T-helper 1 cell (primary cell): Measurements from ENCODE around the gene SURF2.
A peak's percentile ranks its signal among the peaks of the same experiment; 100 is the strongest.

Experiments
- DNase-seq, 5 donors: peaks; one replicate each; pipeline ENCODE4 v3.0.0-alpha.2; 2012 to 2020

Gene SURF2

GRCh38 chr9:133335924-133336811 lies 20.2 kb upstream of the SURF2 start, which contains the start of gene SURF6:
SURF6 (minus strand) TSS chr9:133336188; CDS start chr9:133336132, 56 bp downstream.
- DNase-seq = peak; percentile 85 to 93 (median 92)

GRCh38 chr9:133339641-133340040 lies 16.7 kb upstream of the SURF2 start:
- no peak for DNase-seq

DNA sequence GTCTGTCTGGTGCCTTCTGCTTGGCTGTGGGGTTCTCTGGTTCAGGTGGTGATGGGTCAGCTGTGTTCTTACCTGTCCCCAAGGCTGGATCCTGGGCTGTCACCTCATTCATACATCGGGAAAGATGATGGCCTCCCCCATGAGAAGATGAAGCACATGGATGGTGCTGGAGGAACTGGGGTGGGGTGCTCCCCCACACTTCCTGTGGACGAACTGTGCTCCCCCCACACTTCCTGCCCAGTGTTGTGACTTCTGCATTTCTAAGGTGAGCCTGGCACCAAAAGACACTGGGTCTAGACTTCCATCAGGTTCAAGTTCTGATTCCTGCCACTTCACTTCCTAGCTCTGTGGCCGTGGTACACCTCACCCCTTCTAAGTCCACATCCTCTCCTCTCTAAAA lies 16.1 kb upstream of the SURF2 start:
- no peak for DNase-seq

DNA sequence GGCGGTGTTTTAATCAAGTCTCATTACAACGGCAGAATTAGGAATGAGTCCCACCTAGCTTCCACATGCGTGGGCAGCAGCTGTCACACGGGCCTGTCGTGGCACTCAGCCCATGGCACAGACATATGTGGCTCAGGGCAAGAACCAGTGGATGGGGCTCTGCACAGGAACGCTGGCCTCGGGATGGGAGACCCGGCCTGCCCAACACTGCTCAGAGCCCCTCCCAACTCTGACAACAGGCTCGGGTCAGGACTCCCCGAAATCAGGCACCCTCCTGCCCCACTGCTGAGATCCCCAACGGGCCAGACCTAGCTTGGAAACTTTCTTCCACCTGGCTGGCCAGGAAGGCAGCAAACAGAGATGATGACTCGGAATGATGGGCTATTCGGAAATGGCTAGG lies 15.4 kb upstream of the SURF2 start:
- DNase-seq = no peak

DNA sequence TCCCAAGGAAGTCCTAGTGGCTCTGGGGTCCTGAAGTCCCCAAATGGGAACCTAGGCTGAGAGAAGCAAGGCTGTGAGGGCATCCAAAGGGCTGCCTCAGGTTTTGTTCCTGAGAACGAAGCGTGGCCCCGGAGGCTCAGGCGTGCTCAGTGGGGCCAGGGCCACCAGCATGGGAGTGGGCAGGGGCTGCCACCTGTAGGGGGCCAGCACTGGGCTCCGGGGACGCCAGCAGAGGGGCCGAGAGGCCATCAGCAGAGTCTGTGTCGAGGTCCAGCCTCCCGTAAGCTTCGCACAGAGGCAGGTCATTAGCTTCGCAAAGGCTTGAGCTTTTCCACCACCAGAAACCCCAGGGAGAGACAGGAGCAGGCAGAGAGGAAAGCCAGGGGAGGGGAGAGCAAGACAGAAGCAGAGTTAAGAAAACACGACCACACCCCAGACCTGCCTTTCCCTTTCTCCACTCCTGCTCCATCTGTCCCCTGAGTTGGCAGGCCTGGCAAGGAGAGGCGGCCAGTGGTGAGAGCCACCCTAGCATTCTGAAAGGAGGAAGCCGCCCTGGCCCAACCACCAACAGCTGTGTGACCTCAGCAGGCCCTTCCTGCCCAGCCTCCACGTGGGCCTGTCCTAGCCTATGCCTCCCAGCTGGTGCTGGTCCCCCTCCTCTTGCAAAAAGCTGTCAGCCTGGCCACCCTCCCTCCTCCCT lies 14.8 kb upstream of the SURF2 start:
- no peak for DNase-seq

- no peak for DNase-seq
Measured at GRCh38 chr9:133342069-133342406, 14.3 kb upstream of the SURF2 start.

DNA sequence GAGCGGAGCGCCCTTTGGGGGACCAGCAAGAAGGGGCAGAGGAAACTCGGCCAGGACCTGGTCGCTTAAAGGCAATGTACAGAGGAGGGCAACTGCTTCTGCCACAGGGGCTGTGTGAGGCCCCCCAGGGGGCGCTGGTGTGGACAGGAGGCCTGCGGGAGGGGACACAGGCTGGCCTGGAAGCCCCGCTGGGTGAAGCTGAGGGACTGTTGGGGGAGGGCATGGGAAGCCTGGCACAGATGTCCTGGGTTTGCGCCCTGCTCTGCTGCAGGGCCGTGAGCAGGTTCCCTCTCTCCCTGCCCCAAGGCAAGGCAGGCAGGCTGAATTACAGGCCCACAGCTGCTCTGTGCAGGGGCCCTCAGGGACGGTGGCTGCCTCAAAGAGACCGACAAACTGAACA lies 13.8 kb upstream of the SURF2 start:
- no peak for DNase-seq

DNA sequence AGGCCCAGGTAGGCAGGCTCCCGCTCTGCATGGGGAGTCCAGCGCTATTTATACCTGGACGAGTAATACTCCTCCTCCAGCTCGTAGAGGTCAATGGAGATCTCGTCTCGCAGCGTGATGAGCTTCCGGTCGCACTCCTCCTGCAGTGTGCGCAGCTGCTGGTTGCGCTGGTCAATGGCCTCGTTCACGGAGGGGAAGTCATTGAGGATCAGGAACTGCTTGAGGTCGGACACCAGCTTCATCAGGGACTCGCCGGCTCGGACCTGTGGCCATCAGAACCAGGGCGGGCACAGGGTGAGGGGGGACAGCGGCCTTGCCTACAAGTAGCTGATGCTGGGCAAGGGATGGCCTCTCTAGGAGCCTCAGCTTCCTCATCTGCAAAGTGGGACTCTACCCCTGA lies 12.3 kb upstream of the SURF2 start:
- DNase-seq = no peak

DNA sequence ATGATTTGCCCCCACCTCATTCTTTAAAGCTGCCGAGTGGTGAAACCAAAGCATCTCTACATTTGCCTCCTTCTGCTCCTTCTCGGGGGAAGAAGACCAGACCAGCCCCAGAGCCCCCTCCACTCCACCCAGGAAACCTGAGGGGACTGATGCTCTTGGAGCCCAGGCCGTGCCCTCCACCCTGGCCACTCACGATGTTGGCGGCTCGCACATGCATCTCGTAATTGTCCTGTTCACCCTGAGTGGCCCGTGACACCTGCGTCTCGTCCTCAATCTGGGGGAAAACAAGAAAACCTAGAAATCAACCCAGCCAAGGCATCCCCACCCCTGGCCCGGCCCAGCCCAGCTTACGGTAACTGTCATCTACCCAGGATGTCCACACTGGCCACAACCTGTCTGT lies 11.4 kb upstream of the SURF2 start:
- no peak for DNase-seq

DNA sequence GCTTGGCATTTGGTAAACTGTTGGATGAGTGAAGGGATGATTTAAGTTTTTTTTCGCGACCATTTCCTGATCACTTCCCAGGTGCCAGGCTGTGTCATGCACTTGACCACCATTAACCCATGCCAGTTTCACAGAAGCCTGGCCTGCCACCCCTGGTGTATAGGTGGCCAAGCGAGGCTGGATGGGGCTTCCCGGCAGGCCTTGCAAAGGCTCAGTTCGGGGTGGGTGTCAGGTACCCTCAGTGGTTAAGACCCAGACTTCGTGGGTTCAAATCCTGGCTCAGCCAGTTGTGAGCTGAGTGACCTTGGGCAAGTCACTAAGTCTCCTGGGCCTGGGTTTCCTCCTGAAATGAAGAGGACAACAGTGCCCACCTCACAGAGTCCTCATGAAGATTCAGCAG lies 10.8 kb upstream of the SURF2 start:
- no peak for DNase-seq

GRCh38 chr9:133346021-133346785 lies 10.1 kb upstream of the SURF2 start:
- DNase-seq = no peak

DNA sequence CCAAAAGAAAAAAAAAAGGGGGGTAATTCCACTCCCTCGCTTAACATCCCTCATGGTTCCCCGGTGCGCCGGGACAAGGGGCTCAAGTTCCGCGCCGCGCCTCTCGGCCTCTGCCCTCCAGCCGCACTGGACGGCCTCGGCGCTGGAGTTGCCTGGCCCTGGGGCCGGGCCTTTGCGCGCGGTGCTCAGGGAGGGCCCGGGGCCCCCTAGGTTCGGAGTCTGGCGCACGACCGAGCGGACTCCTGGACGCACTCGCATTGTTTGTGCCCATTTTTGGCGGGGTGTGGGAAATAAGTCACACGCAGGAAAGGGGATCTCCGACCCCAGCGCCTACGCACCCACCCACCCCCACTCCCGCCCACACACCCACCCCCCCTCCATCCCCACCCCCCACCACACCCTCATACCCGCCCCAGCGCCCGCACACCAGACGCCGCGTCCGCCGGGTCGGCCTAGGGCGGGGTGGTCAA lies 8.8 kb upstream of the SURF2 start:
- peak in 4 of 5 donors; percentile 37 to 45 (median 40) for DNase-seq

DNA sequence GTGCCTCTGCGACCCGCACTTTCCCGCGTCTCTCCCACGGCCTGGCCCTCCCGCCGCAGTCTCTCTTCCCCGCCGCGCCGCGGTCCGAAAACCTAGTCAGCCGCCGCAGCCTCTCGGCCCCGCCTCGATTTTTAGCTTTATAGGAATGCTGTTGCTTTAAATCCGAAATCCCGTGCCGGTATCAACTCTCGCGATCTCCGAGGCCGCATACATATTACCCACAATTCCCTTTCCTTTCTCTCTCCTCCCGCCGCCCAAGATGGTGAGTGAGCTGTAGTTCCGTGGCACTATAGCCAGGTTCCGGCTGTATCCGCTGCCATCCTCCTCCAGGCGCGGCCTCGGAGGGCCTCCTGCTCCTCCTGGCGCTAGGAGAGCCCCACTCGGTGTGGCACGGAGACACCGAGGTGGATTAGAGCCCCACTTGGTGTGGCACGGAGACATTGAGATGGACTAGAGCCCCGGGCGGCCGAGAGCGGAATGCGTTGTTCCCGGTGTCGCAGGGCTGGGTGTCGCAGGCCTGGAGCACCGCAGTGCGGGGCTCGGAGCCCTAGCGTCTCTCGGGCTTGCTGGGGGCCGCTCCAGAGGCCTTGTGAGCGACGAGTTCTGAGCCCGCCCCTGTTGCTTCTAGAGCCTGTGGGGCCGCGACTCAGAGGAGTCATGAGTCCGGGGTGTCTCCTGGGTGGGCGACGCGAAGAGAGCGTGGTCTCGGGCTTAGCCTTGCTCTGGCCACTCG lies 8.2 kb upstream of the SURF2 start, which contains the start of the genes MED22 and RPL7A:
TSS of gene MED22 (minus strand) at position 147 of the 733 bp plus-strand sequence. CDS start 1,469 bp downstream, outside the sequence.
TSS of gene RPL7A (plus strand) at position 234 of the 733 bp plus-strand sequence. CDS start at position 260, 26 bp downstream.
- peak; percentile 74 to 94 (median 87) for DNase-seq

GRCh38 chr9:133348718-133349573 lies 7.4 kb upstream of the SURF2 start:
- no peak for DNase-seq

GRCh38 chr9:133349965-133350616 lies 6.3 kb upstream of the SURF2 start:
- no peak for DNase-seq

GRCh38 chr9:133351526-133351907 lies 4.8 kb upstream of the SURF2 start:
- DNase-seq = no peak

DNA sequence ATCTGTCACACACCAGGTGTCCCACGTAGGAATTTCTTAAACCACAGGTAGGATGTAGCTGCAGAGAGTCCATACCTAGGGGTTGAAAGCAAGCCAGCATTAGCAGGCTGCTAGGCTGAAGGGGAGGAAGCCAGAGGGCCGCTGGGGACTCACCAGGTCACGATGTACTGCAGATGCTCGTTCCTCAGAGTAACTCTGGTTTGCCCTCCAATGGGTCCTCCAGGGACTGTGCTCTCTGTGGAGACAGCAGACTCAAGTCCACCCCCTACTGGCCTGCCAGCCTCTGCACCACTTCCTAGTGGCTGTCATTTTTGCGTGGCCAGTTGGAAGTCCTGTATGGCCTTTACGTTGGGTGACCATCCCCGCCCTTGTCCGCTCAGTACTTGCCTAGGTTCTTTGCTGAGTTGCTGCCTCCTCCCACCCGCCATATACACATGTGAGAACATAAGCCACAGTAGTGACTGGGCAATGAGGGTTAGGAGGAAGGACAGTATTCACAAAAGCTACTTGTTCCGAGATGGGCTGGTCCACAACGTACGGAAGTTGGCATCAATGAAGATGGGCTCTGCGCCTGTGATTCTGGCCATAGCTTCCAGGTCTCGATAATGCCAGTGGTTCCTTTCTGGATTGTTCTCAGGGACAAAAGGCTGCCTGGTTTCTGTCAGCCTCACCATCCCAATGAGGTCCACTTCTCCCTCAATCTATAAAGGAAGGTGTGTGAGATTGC lies 4.3 kb upstream of the SURF2 start:
- peak in 1 of 5 donors; percentile 33 for DNase-seq

- DNase-seq = no peak
Measured at GRCh38 chr9:133352635-133353340, 3.6 kb upstream of the SURF2 start.

DNA sequence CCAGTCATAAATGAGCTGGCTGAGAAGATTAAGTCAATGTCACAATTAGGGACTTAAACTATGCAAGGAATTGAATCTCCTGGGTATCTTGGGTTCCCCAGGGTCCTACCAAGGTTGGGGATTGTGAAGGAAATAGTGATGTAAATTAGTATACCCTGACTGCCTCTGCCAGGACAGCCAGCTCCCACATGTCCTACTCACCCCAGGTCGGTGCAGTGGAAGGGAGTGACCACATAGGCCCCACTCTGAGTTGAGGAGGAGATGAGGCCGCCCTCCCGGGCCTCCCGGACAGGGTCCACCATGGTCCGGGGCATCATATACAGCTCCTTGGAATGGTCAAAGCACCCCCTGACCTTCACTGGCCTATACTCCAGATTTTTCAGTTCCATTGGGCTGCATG lies 2.8 kb upstream of the SURF2 start:
- DNase-seq = no peak
